Panc1 (cell line): ENCODE results near the gene ITGB2. TPM values are rescaled to one million over a fixed set of nuclear protein-coding genes. Genes with fewer than 3 reads are reported as not detected.

Experiments
- ATAC-seq: fragments of 200-7000 bp; cut with Tn5 transposase; 2 replicates; pipeline ENCODE4 v1.9.1; 2020; ENCODE audit warnings: mild to moderate bottlenecking, moderate library complexity
- BruUV-seq: library from RNA; stranded (reverse); fragments of 400-500 nt; replicated peaks from 2 replicates; lab custom pipeline; 2021; lab: Mats Ljungman, UMichigan
- CTCF ChIA-PET: fragments of 300-600 bp; sonication (Branson Sonifier 250); formaldehyde crosslinking; loops from one replicate; lab custom pipeline; 2022; ENCODE audit warnings: antibody characterized with exemption; lab: Charles Lee
- POLR2A ChIA-PET: fragments of 300-600 bp; sonication (Branson Sonifier 250); formaldehyde crosslinking; loops from one replicate; lab custom pipeline; 2022; ENCODE audit warnings: antibody characterized with exemption; lab: Charles Lee
- DNase-seq: peaks from one replicate; pipeline ENCODE4 v3.0.0-alpha.2; 2010; ENCODE audit warnings: low read depth, low spot score
- H3K27ac ChIP-seq: 2 replicates; pipeline ENCODE4 v1.5.1; 2011; ENCODE audit warnings: mild to moderate bottlenecking, low read length, inconsistent platforms
- H3K27me3 ChIP-seq: fragments of 200-500 bp; sonication (Bioruptor generic); 2 replicates; pipeline ENCODE4 v1.6.0; 2014; ENCODE audit warnings: low read length, inconsistent platforms; ENCODE audit not compliant: control insufficient read depth, insufficient read depth
- H3K36me3 ChIP-seq: fragments of 200-500 bp; sonication (Bioruptor generic); 2 replicates; pipeline ENCODE4 v1.5.1; 2014; ENCODE audit warnings: inconsistent platforms, mild to moderate bottlenecking, low read length, moderate library complexity; ENCODE audit not compliant: control insufficient read depth, insufficient read depth
- H3K4me1 ChIP-seq: 2 replicates; pipeline ENCODE4 v1.5.1; 2011; ENCODE audit warnings: inconsistent platforms, mild to moderate bottlenecking, low read length, moderate library complexity; ENCODE audit not compliant: control insufficient read depth, insufficient read depth
- H3K4me3 ChIP-seq, 2 experiments: 2 replicates each; pipeline ENCODE4 v1.5.1; 2011 to 2012; ENCODE audit warnings: low read depth in 2 of 2, low read length in 2 of 2, mild to moderate bottlenecking in 2 of 2, inconsistent platforms in 1 of 2, moderate library complexity in 1 of 2
- H3K9me3 ChIP-seq: fragments of 200-500 bp; sonication (Bioruptor generic); 2 replicates; pipeline ENCODE4 v1.5.1; 2014; ENCODE audit warnings: low read depth, mild to moderate bottlenecking, inconsistent platforms, low read length, moderate library complexity; ENCODE audit not compliant: control insufficient read depth, insufficient read depth
- POLR2AphosphoS5 ChIP-seq: IDR thresholded peaks from 2 replicates; pipeline ENCODE4 v1.6.1; 2012; ENCODE audit warnings: mild to moderate bottlenecking, low read depth, low read length, moderate library complexity
- SIN3A ChIP-seq: IDR thresholded peaks from 2 replicates; pipeline ENCODE4 v1.6.1; 2012; ENCODE audit warnings: low read depth, mild to moderate bottlenecking, low read length, moderate library complexity, borderline replicate concordance; ENCODE audit not compliant: insufficient read depth
- TCF7L2 ChIP-seq: IDR thresholded peaks from 2 replicates; pipeline ENCODE4 v1.6.1; 2011; ENCODE audit warnings: mild to moderate bottlenecking, low read depth, low read length, inconsistent platforms
- in situ Hi-C: cut with HindIII; loops from 2 replicates; pipeline ENCODE4 v1.10.0; 2016; ENCODE audit warnings: low sequenced_read_pairs, low pct_unique_long_range_greater_than_20kb
- intact Hi-C: fragments of 100-400 bp; cut with micrococcal nuclease; formaldehyde crosslinking; loops from one replicate; pipeline ENCODE4 v1.10.0; 2022; ENCODE audit not compliant: unreplicated experiment
- total RNA-seq: library from RNA; stranded (reverse); gene quantifications from one replicate; pipeline ENCODE4 v1.2.1, GENCODE V29; 2021; ENCODE audit not compliant: unreplicated experiment
- TF ChIP-seq, protein P1 (sequence below): fragments of 450-650 bp; IDR thresholded peaks from 2 replicates; pipeline ENCODE4 v1.5.1; 2017; ENCODE audit warnings: mild to moderate bottlenecking
- TF ChIP-seq, protein P2 (sequence below), 2 experiments: IDR thresholded peaks; 2 replicates each; pipeline ENCODE4 v1.6.1; 2011 to 2012; ENCODE audit warnings: low read depth in 2 of 2, control low read depth in 1 of 2, low read length in 1 of 2, mild to moderate bottlenecking in 1 of 2, moderate library complexity in 1 of 2; ENCODE audit not compliant: insufficient read depth in 1 of 2

ITGB2 gene
- total RNA-seq, 1 experiment from 2014 or later, result 3.0 TPM

DNA sequence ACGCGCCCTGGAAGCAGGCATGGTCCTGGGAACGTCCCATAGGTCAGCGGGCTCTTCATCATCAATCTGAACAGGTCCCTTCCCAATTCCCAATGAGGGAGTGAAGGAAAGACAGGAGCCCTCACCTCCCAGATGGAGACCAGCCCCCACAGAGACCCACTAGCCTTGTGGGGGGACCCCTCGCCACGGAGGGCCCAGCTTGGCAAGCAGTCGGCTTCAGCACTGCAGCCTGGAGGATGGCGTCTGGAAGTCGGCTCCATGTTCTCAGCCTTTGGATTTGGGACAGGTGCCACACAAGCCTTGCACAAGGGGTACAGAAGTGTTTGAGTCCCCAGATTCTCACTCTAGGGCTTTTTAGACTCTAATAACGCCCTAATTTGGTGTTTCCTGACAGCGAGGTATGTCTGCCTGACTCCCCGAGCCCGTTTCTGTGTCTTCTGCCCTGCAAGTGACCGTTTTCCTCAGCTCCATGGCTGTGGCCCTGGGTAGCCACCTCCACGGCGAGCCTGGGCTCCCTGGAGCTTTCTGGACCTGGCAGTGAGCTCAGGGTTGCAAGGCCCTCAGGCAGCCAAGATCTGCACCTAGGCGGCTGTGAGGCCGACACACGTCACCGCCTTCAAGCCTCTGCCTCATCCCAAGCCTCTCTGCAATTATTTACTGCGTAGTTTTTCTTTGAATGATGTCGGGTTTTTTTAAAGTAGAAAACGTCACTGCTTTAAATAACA lies 77.8 kb downstream of the ITGB2 start:
- Histone ChIP-seq H3K27ac (no peak overlapping the region), H3K4me1 (peaks cover 15% of the 10 kb centered on the region), H3K9me3 (no peaks in the 10 kb centered on the region), H3K4me3 (no peak overlapping the region), H3K36me3 (no peaks in the 10 kb centered on the region), H3K27me3 (no peaks in the 10 kb centered on the region)
- ChIA-PET CTCF (no interaction called here), POLR2A (no interaction called here)
- BruUV-seq, result no TSS peak
- ATAC-seq (no peak), DNase-seq (no peak)
- intact Hi-C loops, result no loop called here
- TF ChIP-seq TCF7L2 (no peak), SIN3A (no peak), POLR2AphosphoS5 (no peak)
- TF ChIP-seq, protein P1, sequence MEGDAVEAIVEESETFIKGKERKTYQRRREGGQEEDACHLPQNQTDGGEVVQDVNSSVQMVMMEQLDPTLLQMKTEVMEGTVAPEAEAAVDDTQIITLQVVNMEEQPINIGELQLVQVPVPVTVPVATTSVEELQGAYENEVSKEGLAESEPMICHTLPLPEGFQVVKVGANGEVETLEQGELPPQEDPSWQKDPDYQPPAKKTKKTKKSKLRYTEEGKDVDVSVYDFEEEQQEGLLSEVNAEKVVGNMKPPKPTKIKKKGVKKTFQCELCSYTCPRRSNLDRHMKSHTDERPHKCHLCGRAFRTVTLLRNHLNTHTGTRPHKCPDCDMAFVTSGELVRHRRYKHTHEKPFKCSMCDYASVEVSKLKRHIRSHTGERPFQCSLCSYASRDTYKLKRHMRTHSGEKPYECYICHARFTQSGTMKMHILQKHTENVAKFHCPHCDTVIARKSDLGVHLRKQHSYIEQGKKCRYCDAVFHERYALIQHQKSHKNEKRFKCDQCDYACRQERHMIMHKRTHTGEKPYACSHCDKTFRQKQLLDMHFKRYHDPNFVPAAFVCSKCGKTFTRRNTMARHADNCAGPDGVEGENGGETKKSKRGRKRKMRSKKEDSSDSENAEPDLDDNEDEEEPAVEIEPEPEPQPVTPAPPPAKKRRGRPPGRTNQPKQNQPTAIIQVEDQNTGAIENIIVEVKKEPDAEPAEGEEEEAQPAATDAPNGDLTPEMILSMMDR, result no peak
- TF ChIP-seq, protein P2, sequence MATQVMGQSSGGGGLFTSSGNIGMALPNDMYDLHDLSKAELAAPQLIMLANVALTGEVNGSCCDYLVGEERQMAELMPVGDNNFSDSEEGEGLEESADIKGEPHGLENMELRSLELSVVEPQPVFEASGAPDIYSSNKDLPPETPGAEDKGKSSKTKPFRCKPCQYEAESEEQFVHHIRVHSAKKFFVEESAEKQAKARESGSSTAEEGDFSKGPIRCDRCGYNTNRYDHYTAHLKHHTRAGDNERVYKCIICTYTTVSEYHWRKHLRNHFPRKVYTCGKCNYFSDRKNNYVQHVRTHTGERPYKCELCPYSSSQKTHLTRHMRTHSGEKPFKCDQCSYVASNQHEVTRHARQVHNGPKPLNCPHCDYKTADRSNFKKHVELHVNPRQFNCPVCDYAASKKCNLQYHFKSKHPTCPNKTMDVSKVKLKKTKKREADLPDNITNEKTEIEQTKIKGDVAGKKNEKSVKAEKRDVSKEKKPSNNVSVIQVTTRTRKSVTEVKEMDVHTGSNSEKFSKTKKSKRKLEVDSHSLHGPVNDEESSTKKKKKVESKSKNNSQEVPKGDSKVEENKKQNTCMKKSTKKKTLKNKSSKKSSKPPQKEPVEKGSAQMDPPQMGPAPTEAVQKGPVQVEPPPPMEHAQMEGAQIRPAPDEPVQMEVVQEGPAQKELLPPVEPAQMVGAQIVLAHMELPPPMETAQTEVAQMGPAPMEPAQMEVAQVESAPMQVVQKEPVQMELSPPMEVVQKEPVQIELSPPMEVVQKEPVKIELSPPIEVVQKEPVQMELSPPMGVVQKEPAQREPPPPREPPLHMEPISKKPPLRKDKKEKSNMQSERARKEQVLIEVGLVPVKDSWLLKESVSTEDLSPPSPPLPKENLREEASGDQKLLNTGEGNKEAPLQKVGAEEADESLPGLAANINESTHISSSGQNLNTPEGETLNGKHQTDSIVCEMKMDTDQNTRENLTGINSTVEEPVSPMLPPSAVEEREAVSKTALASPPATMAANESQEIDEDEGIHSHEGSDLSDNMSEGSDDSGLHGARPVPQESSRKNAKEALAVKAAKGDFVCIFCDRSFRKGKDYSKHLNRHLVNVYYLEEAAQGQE (IDR thresholded peaks at IDR 0.05; ENCODE audit: insufficient read depth in 1 of 2, low read depth in 2 of 2, low read length in 1 of 2), result no peak
- in situ Hi-C loops, result no loop called here

DNA sequence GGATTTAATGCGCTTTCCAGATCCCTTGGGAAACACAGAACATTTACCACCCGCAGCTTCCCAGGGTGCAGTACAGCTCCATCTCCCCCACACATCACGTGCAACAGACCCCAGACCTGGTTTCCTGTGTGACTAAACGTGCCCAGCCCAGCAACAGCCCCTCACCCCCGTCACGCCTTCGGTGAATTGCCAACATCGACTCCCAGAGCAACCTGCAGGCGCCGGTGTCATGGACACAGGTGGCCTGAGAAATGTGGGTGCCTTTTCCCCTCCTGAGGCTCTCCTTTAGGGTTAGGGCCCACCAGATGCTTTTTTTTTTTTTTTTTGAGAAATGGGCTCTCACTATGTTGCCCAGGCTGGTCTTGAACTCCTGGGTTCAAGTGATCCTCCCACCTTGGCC lies 78.6 kb downstream of the ITGB2 start:
- H3K27ac ChIP-seq, result no peak overlapping the region
- TF ChIP-seq TCF7L2, result no peak
- TF ChIP-seq, protein P2 (IDR thresholded peaks at IDR 0.05; ENCODE audit: insufficient read depth in 1 of 2, low read depth in 2 of 2, low read length in 1 of 2), result no peak
- TF ChIP-seq SIN3A, result no peak
- TF ChIP-seq, protein P1, result no peak
- no peak for TF ChIP-seq POLR2AphosphoS5
- in situ Hi-C loops, result no loop called here
- ATAC-seq (no peak), DNase-seq (no peak)
- H3K4me1 ChIP-seq, result peaks cover 11% of the 10 kb centered on the region
- CTCF ChIA-PET, result no interaction called here
- H3K27me3 ChIP-seq, result no peaks in the 10 kb centered on the region
- POLR2A ChIA-PET, result no interaction called here
- intact Hi-C loops, result no loop called here
- no peaks in the 10 kb centered on the region for H3K36me3 ChIP-seq
- BruUV-seq, result no TSS peak
- H3K4me3 ChIP-seq, result no peak overlapping the region
- no peaks in the 10 kb centered on the region for H3K9me3 ChIP-seq
